SK-N-SH (cell line): ENCODE measurements around the gene TUBB6. TPM values are rescaled to one million over a fixed set of nuclear protein-coding genes. Genes with fewer than 3 reads are reported as not detected.
A peak's percentile ranks its signal among the peaks of the same experiment; 100 is the strongest.

Source experiments
- CTCF ChIA-PET: fragments of 300-600, 350-600 bp; formaldehyde crosslinking; extraction: SDS; loops from one replicate; lab custom pipeline; 2021; lab: Yijun Ruan, JAX
- POLR2A ChIA-PET: fragments of 350-600 bp; sonication (Branson Sonifier 250); formaldehyde crosslinking; extraction: SDS; loops from one replicate; lab custom pipeline; 2020; ENCODE audit warnings: antibody characterized with exemption, inconsistent platforms; lab: Yijun Ruan, JAX
- DNase-seq: peaks from one replicate; pipeline ENCODE4 v3.0.0; 2012
- H2AFZ ChIP-seq: fragments of 200-600 bp; sonication (generic); 2 replicates; pipeline ENCODE4 v1.8.1; 2016; ENCODE audit warnings: antibody characterized with exemption, mild to moderate bottlenecking, low read depth
- H3F3A ChIP-seq: fragments of 200-600 bp; sonication (generic); replicated peaks from 2 replicates; pipeline ENCODE3; 2016; ENCODE audit warnings: antibody characterized with exemption, mild to moderate bottlenecking; ENCODE audit not compliant: insufficient read depth
- H3K27ac ChIP-seq, 2 experiments: fragments of 200-500 bp in 1 of 2; fragments of 200-600 bp in 1 of 2; sonication (Bioruptor generic) in 1 of 2; sonication (generic), shearing (Covaris generic) in 1 of 2; 2 replicates each; pipeline versions ENCODE4 v1.5.1 to v1.6.1; 2014 to 2016; ENCODE audit warnings: low read depth in 2 of 2, inconsistent platforms in 1 of 2, low read length in 1 of 2, mild to moderate bottlenecking in 1 of 2, mixed read lengths in 1 of 2
- H3K27me3 ChIP-seq: fragments of 200-600 bp; sonication (generic), shearing (Covaris generic); 2 replicates; pipeline ENCODE4 v1.6.1; 2016; ENCODE audit warnings: mixed run types; ENCODE audit not compliant: insufficient read depth
- H3K36me3 ChIP-seq, 2 experiments: fragments of 200-500 bp in 1 of 2; fragments of 200-600 bp in 1 of 2; sonication (Bioruptor generic) in 1 of 2; sonication (generic) in 1 of 2; replicated peaks in 1 of 2; 2 replicates each; pipeline versions ENCODE3 to v1.5.1; 2014 to 2016; ENCODE audit warnings: low read length in 1 of 2, mild to moderate bottlenecking in 1 of 2; ENCODE audit not compliant: insufficient read depth in 2 of 2, control insufficient read depth in 1 of 2
- H3K4me1 ChIP-seq, 2 experiments: fragments of 200-500 bp in 1 of 2; fragments of 200-600 bp in 1 of 2; sonication (Bioruptor generic) in 1 of 2; sonication (generic), shearing (Covaris generic) in 1 of 2; 2 replicates each; pipeline versions ENCODE4 v1.5.1 to v1.6.1; 2014 to 2016; ENCODE audit warnings: low read depth in 1 of 2, low read length in 1 of 2, mixed run types in 1 of 2; ENCODE audit not compliant: insufficient read depth in 2 of 2, control insufficient read depth in 1 of 2
- H3K4me2 ChIP-seq: fragments of 200-600 bp; sonication (generic), shearing (Covaris generic); 2 replicates; pipeline ENCODE4 v1.6.1; 2017; ENCODE audit warnings: mixed run types
- H3K4me3 ChIP-seq, 2 experiments: fragments of 200-500 bp in 1 of 2; fragments of 200-600 bp in 1 of 2; sonication (Bioruptor generic) in 1 of 2; sonication (generic), shearing (Covaris generic) in 1 of 2; 2 replicates each; pipeline versions ENCODE4 v1.5.1 to v1.8.1; 2014 to 2016; ENCODE audit warnings: low read depth in 2 of 2, inconsistent platforms in 1 of 2, low read length in 1 of 2, mild to moderate bottlenecking in 1 of 2, mixed read lengths in 1 of 2, moderate library complexity in 1 of 2
- H3K79me2 ChIP-seq: fragments of 200-600 bp; sonication (generic); 2 replicates; pipeline ENCODE4 v1.8.1; 2017; ENCODE audit warnings: mild to moderate bottlenecking; ENCODE audit not compliant: insufficient read depth
- H3K9ac ChIP-seq: fragments of 200-600 bp; sonication (generic); 2 replicates; pipeline ENCODE4 v1.6.1; 2017; ENCODE audit warnings: mixed run types
- H3K9me2 ChIP-seq: fragments of 200-600 bp; sonication (generic); 2 replicates; pipeline ENCODE4 v1.6.1; 2017; ENCODE audit warnings: mixed run types
- H3K9me3 ChIP-seq: fragments of 200-600 bp; sonication (generic); 2 replicates; pipeline ENCODE4 v1.6.1; 2017; ENCODE audit warnings: mixed run types, mild to moderate bottlenecking, moderate library complexity
- H4K20me1 ChIP-seq: fragments of 200-600 bp; sonication (generic); 2 replicates; pipeline ENCODE4 v1.6.1; 2017; ENCODE audit warnings: mild to moderate bottlenecking, mixed run types; ENCODE audit not compliant: insufficient read depth
- ELF1 ChIP-seq: IDR thresholded peaks from 2 replicates; pipeline ENCODE4 v1.4.0; 2012
- EZH2phosphoT487 ChIP-seq: fragments of 200-600 bp; sonication (generic); IDR thresholded peaks from 2 replicates; pipeline ENCODE4 v1.6.1; 2017; ENCODE audit warnings: low read depth, mixed run types, mild to moderate bottlenecking, antibody characterized with exemption, moderate library complexity, borderline replicate concordance
- IRF3 ChIP-seq: fragments of 150-350 bp; IDR thresholded peaks from 2 replicates; pipeline ENCODE4 v1.6.1; 2016; ENCODE audit warnings: mild to moderate bottlenecking, low read depth, low read length
- MEF2A ChIP-seq: IDR thresholded peaks from 2 replicates; pipeline ENCODE4 v1.4.0; 2012; ENCODE audit warnings: low read depth, borderline replicate concordance
- PBX3 ChIP-seq: IDR thresholded peaks from 2 replicates; pipeline ENCODE4; 2012
- TCF12 ChIP-seq: IDR thresholded peaks from 2 replicates; pipeline ENCODE4 v1.4.0; 2012
- USF1 ChIP-seq: IDR thresholded peaks from 2 replicates; pipeline ENCODE4 v1.4.0; 2012; ENCODE audit warnings: low read depth, borderline replicate concordance
- WGBS: methylation state at CpG from one replicate; pipeline ENCODE4 v1.1.6; 2017; ENCODE audit warnings: low lambda C conversion rate; 5-methylcytosine and 5-hydroxymethylcytosine counted together
- polyA plus RNA-seq, 3 experiments: library from polyadenylated mRNA; depleted of rRNA; stranded (reverse); fragments of >200 nt; gene quantifications; 2 replicates each; pipeline ENCODE4 v1.2.3, GENCODE V29; 2012
- TF ChIP-seq, protein P1 (sequence below): IDR thresholded peaks from 2 replicates; pipeline ENCODE4 v1.6.1; 2012; ENCODE audit warnings: mild to moderate bottlenecking, low read depth, low read length, moderate library complexity

The TUBB6 gene
- polyA plus RNA-seq, 1 of the 3 experiments (the other 2 are of a cell fraction): 387 TPM

GRCh38 chr18:12309683-12310198, 1.7 kb downstream of the TUBB6 start:
- Histone ChIP-seq H3K27me3 (no peaks in the 10 kb centered on the region), H3K4me3 (peak overlapping the region; percentile 71 to 84; a peak in 3 of 4 replicates), H3K79me2 (peaks cover 77% of the 10 kb centered on the region), H4K20me1 (peaks cover 21% of the 10 kb centered on the region; the same call in 1 of the 2 replicates), H2AFZ (no peak overlapping the region), H3K4me1 (peaks cover 3 to 22% of the 10 kb centered on the region in 2 experiments; a peak in 2 of 4 replicates), H3K9ac (peak overlapping the region; percentile 99), H3F3A (peaks cover 36% of the 10 kb centered on the region), H3K4me2 (peak overlapping the region; percentile 77), H3K9me3 (peaks cover 14% of the 10 kb centered on the region), H3K27ac (peak overlapping the region in 1 of 2 experiments; percentile 93; a peak in 1 of 4 replicates), H3K9me2 (no peaks in the 10 kb centered on the region), H3K36me3 (peaks cover 19 to 55% of the 10 kb centered on the region in 2 experiments)
- ChIA-PET CTCF (interaction anchor here (0.6 to 3.1 kb wide), 2 partner anchors 13 to 18 kb away, joined by 3 to 10 read pairs; no protein-coding TSS in a partner anchor), POLR2A (interaction anchor here (0.6 kb wide), 1 partner anchor 26 kb away, joined by 4 read pairs; no protein-coding TSS in a partner anchor)
- TF ChIP-seq EZH2phosphoT487 (no peak), ELF1 (no peak), IRF3 (no peak), USF1 (no peak), PBX3 (no peak)
- no peak for DNase-seq
- WGBS: 84% methylated on average over 7 of the region's 7 CpGs

- Histone ChIP-seq H3K9ac (no peak overlapping the region), H3K27ac (no peak overlapping the region), H3K4me2 (no peak overlapping the region), H2AFZ (no peak overlapping the region), H4K20me1 (peaks cover 27% of the 10 kb centered on the region), H3K79me2 (peaks cover 88% of the 10 kb centered on the region), H3K27me3 (no peaks in the 10 kb centered on the region), H3F3A (peaks cover 37% of the 10 kb centered on the region), H3K9me3 (peaks cover 14% of the 10 kb centered on the region), H3K4me1 (peaks cover 3 to 22% of the 10 kb centered on the region in 2 experiments; a peak in 3 of 4 replicates), H3K36me3 (peaks cover 25 to 66% of the 10 kb centered on the region in 2 experiments), H3K9me2 (no peaks in the 10 kb centered on the region), H3K4me3 (0 out of 4 replicates have a peak overlapping the region, but pooled peaks of 1 of the 2 experiments have one; percentile 7)
- no peak for TF ChIP-seq TCF12
- TF ChIP-seq, protein P1, sequence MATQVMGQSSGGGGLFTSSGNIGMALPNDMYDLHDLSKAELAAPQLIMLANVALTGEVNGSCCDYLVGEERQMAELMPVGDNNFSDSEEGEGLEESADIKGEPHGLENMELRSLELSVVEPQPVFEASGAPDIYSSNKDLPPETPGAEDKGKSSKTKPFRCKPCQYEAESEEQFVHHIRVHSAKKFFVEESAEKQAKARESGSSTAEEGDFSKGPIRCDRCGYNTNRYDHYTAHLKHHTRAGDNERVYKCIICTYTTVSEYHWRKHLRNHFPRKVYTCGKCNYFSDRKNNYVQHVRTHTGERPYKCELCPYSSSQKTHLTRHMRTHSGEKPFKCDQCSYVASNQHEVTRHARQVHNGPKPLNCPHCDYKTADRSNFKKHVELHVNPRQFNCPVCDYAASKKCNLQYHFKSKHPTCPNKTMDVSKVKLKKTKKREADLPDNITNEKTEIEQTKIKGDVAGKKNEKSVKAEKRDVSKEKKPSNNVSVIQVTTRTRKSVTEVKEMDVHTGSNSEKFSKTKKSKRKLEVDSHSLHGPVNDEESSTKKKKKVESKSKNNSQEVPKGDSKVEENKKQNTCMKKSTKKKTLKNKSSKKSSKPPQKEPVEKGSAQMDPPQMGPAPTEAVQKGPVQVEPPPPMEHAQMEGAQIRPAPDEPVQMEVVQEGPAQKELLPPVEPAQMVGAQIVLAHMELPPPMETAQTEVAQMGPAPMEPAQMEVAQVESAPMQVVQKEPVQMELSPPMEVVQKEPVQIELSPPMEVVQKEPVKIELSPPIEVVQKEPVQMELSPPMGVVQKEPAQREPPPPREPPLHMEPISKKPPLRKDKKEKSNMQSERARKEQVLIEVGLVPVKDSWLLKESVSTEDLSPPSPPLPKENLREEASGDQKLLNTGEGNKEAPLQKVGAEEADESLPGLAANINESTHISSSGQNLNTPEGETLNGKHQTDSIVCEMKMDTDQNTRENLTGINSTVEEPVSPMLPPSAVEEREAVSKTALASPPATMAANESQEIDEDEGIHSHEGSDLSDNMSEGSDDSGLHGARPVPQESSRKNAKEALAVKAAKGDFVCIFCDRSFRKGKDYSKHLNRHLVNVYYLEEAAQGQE: peak; percentile 87
- no peak for TF ChIP-seq MEF2A
- POLR2A ChIA-PET: no interaction called here
- CTCF ChIA-PET: interaction anchor here (3.1 kb wide), 1 partner anchor 17 kb away, joined by 10 read pairs; no protein-coding TSS in a partner anchor
- DNase-seq: no peak
- WGBS: 94% methylated on average over 5 of the region's 6 CpGs
Measured at GRCh38 chr18:12310762-12311161, 2.7 kb downstream of the TUBB6 start.
